ENCODE results near the gene SERPINA3. TPM values are rescaled to one million over a fixed set of nuclear protein-coding genes. Genes with fewer than 3 reads are reported as not detected.

The SERPINA3 gene
- total and polyA plus RNA-seq, 10 of the 15 experiments (the other 5 are each of a cell fraction or from before 2014, with no cell fraction given), result 2.2 TPM; not detected in 9

- H3K79me2 ChIP-seq (ENCODE audit: control insufficient read depth, insufficient read depth, low read length), result no peaks in the 10 kb centered on the region
- no peak overlapping the region for H3K4me3 ChIP-seq
- no peak overlapping the region for H2AFZ ChIP-seq (ENCODE audit: control insufficient read depth, low read depth, low read length)
- H3K27ac ChIP-seq (ENCODE audit: control insufficient read depth, insufficient read depth), result no peak overlapping the region
- no peak overlapping the region for H3K4me2 ChIP-seq (ENCODE audit: control insufficient read depth, insufficient read depth)
- H3K9ac ChIP-seq (ENCODE audit: control insufficient read depth, insufficient read depth, low read length), result no peak overlapping the region
- SMC1A ChIA-PET (ENCODE audit: uncharacterized antibody, unreplicated experiment), result no interaction called here
- H3K27me3 ChIP-seq (replicated peaks in 1 of 2; ENCODE audit: control insufficient read depth in 2 of 2, insufficient read depth in 2 of 2, low read length in 1 of 2), result no peaks in the 10 kb centered on the region; a peak in 2 of 4 replicates
- RAD21 ChIA-PET (ENCODE audit: unreplicated experiment), result no interaction called here
- CTCF ChIA-PET, result no interaction called here
- ATAC-seq (no peak), DNase-seq (ENCODE audit: low read depth, low spot score) (no peak), FAIRE-seq (no peak)
- WGBS (ENCODE audit: insufficient coverage, insufficient replicate concordance, low lambda C conversion rate, missing lambda C conversion rate), result 2% methylated on average over 3 of the region's 3 CpGs
- H3K36me3 ChIP-seq (ENCODE audit: control insufficient read depth in 2 of 2, insufficient read depth in 2 of 2, low read length in 1 of 2), result no peaks in the 10 kb centered on the region
- no TSS peak for BruUV-seq (replicated peaks)
- intact Hi-C loops (cut with micrococcal nuclease; ENCODE audit: unreplicated experiment) (no loop called here), in situ Hi-C loops (cut with MboI) (no loop called here)
- no peaks in the 10 kb centered on the region for H3K9me3 ChIP-seq (replicated peaks; ENCODE audit: control insufficient read depth, insufficient read depth, low read length)
- TF ChIP-seq SKIL (IDR thresholded peaks at IDR 0.05; ENCODE audit: low read depth, poor library complexity, severe bottlenecking) (no peak), CBX5 (IDR thresholded peaks at IDR 0.05; ENCODE audit: low read depth) (no peak), SP1 (IDR thresholded peaks at IDR 0.05; ENCODE audit: low read depth, low read length) (no peak)
- H3K4me1 ChIP-seq (ENCODE audit: control insufficient read depth, insufficient read depth, low read length), result no peaks in the 10 kb centered on the region
- no peaks in the 10 kb centered on the region for H4K20me1 ChIP-seq (ENCODE audit: control insufficient read depth, insufficient read depth)
- POLR2A ChIA-PET, result no interaction called here
Observed at GRCh38 chr14:94599656-94600004, 12.6 kb upstream of the SERPINA3 start.

DNA sequence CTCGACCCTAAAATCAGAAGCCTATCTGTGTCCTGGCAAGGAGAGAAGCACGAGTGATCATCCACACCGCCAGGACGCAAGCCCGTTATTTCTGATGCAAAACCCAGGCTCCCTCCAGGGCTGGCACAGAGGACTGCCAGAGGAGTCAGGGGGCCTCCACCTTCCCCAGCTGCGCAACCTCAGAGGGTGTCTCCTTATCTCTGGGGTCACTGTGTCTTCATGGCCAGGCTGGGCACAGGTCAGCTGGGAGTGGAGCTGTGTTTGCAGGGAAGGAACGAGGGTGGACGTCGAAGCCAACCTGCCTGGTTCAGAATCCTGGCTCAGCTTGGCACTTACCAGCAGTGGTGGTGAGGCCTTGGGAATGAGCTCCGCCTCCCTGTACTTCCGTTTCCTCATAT lies 12.0 kb upstream of the SERPINA3 start:
- no peak overlapping the region for H3K4me3 ChIP-seq
- ChIA-PET POLR2A (no interaction called here), CTCF (no interaction called here), RAD21 (ENCODE audit: unreplicated experiment) (no interaction called here), SMC1A (ENCODE audit: uncharacterized antibody, unreplicated experiment) (no interaction called here)
- H3K27ac ChIP-seq (ENCODE audit: control insufficient read depth, insufficient read depth), result no peak overlapping the region
- no peak overlapping the region for H3K4me2 ChIP-seq (ENCODE audit: control insufficient read depth, insufficient read depth)
- DNase-seq (ENCODE audit: low read depth, low spot score) (no peak), FAIRE-seq (no peak), ATAC-seq (no peak)
- no TSS peak for BruUV-seq (replicated peaks)
- H3K9me3 ChIP-seq (replicated peaks; ENCODE audit: control insufficient read depth, insufficient read depth, low read length), result no peaks in the 10 kb centered on the region
- intact Hi-C loops (cut with micrococcal nuclease; ENCODE audit: unreplicated experiment), result no loop called here
- 46% methylated on average over 11 of the region's 11 CpGs for WGBS (ENCODE audit: insufficient coverage, insufficient replicate concordance, low lambda C conversion rate, missing lambda C conversion rate)
- in situ Hi-C loops (cut with MboI), result no loop called here
- H3K36me3 ChIP-seq (ENCODE audit: control insufficient read depth in 2 of 2, insufficient read depth in 2 of 2, low read length in 1 of 2), result no peaks in the 10 kb centered on the region
- H2AFZ ChIP-seq (ENCODE audit: control insufficient read depth, low read depth, low read length), result no peak overlapping the region
- H3K4me1 ChIP-seq (ENCODE audit: control insufficient read depth, insufficient read depth, low read length), result no peaks in the 10 kb centered on the region
- no peaks in the 10 kb centered on the region; a peak in 3 of 4 replicates for H3K27me3 ChIP-seq (replicated peaks in 1 of 2; ENCODE audit: control insufficient read depth in 2 of 2, insufficient read depth in 2 of 2, low read length in 1 of 2)
- no peak overlapping the region for H3K9ac ChIP-seq (ENCODE audit: control insufficient read depth, insufficient read depth, low read length)
- H4K20me1 ChIP-seq (ENCODE audit: control insufficient read depth, insufficient read depth), result no peaks in the 10 kb centered on the region
- no peaks in the 10 kb centered on the region for H3K79me2 ChIP-seq (ENCODE audit: control insufficient read depth, insufficient read depth, low read length)
- TF ChIP-seq TAF1 (IDR thresholded peaks at IDR 0.05; ENCODE audit: borderline replicate concordance, low read depth, low read length), result no peak
- no peak for TF ChIP-seq BACH1 (IDR thresholded peaks at IDR 0.05; ENCODE audit: borderline replicate concordance)
- TF ChIP-seq, protein P1, sequence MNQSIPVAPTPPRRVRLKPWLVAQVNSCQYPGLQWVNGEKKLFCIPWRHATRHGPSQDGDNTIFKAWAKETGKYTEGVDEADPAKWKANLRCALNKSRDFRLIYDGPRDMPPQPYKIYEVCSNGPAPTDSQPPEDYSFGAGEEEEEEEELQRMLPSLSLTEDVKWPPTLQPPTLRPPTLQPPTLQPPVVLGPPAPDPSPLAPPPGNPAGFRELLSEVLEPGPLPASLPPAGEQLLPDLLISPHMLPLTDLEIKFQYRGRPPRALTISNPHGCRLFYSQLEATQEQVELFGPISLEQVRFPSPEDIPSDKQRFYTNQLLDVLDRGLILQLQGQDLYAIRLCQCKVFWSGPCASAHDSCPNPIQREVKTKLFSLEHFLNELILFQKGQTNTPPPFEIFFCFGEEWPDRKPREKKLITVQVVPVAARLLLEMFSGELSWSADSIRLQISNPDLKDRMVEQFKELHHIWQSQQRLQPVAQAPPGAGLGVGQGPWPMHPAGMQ (IDR thresholded peaks at IDR 0.05; ENCODE audit: borderline replicate concordance), result no peak
- TF ChIP-seq, protein P2, sequence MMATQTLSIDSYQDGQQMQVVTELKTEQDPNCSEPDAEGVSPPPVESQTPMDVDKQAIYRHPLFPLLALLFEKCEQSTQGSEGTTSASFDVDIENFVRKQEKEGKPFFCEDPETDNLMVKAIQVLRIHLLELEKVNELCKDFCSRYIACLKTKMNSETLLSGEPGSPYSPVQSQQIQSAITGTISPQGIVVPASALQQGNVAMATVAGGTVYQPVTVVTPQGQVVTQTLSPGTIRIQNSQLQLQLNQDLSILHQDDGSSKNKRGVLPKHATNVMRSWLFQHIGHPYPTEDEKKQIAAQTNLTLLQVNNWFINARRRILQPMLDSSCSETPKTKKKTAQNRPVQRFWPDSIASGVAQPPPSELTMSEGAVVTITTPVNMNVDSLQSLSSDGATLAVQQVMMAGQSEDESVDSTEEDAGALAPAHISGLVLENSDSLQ (IDR thresholded peaks at IDR 0.05), result no peak
- TF ChIP-seq NFYB (IDR thresholded peaks at IDR 0.05; ENCODE audit: insufficient read depth, low read depth, low read length), result no peak
- no peak for TF ChIP-seq REST (IDR thresholded peaks at IDR 0.05; ENCODE audit: low read depth, low read length)
- TF ChIP-seq ZNF274 (IDR thresholded peaks at IDR 0.05; ENCODE audit: insufficient read depth, insufficient read length), result no peak

Measured in GM12878 (cell line).